ENCODE data around the gene PES1. TPM values are rescaled to one million over a fixed set of nuclear protein-coding genes. Genes with fewer than 3 reads are reported as not detected.
"Not testable (repeated sequence)": the region's sequence is repeated elsewhere in the genome, so short reads cannot be mapped to it uniquely, and the experiment has no call there.

The PES1 gene
- total and polyA plus RNA-seq, 2 experiments from 2014 or later, result 64.1 to 76.9 TPM

- H3F3A ChIP-seq (replicated peaks; ENCODE audit: low read depth), result no peaks in the 10 kb centered on the region
- peak overlapping the region; percentile 64; the same call in 1 of the 2 replicates for H3K4me2 ChIP-seq
- H3K27me3 Mint-ChIP-seq (ENCODE audit: insufficient read depth, low read depth, poor library complexity), result no peaks in the 10 kb centered on the region
- peaks cover 4% of the 10 kb centered on the region for H3K79me2 ChIP-seq (replicated peaks; ENCODE audit: insufficient read depth)
- H3K4me1 ChIP-seq (ENCODE audit: insufficient read depth), result no peaks in the 10 kb centered on the region
- H3K4me3 ChIP-seq, result peak overlapping the region; percentile 47; the same call in 1 of the 2 replicates
- H3K27ac ChIP-seq (ENCODE audit: low read depth), result no peak overlapping the region
- H3K9me2 ChIP-seq (ENCODE audit: insufficient read depth), result no peaks in the 10 kb centered on the region
- H3K36me3 Mint-ChIP-seq (ENCODE audit: low read depth), result no peaks in the 10 kb centered on the region; the same call in 2 of the 3 replicates
- H3K4me3 Mint-ChIP-seq, result no peak overlapping the region; the same call in 2 of the 3 replicates
- H3K36me3 ChIP-seq (ENCODE audit: insufficient read depth), result no peaks in the 10 kb centered on the region
- no peak for TF ChIP-seq ZNF114 (CRISPR knock-in tag; IDR thresholded peaks at IDR 0.05)
- DNase-seq (ENCODE audit: low spot score) (no peak), ATAC-seq (no peak)
- no peaks in the 10 kb centered on the region for H4K20me1 ChIP-seq (replicated peaks; ENCODE audit: insufficient read depth)
- peak overlapping the region; percentile 91 for H2AFZ ChIP-seq
- no peak overlapping the region for H3K27ac Mint-ChIP-seq
- H3K4me1 Mint-ChIP-seq, result no peaks in the 10 kb centered on the region
- peaks cover 7% of the 10 kb centered on the region; the same call in 2 of the 3 replicates for H3K9me3 Mint-ChIP-seq
- H3K27me3 ChIP-seq (ENCODE audit: insufficient read depth), result peaks cover 8% of the 10 kb centered on the region; the same call in 1 of the 2 replicates
Observed at GRCh38 chr22:30596199-30596598, 4.5 kb upstream of the PES1 start.

DNA sequence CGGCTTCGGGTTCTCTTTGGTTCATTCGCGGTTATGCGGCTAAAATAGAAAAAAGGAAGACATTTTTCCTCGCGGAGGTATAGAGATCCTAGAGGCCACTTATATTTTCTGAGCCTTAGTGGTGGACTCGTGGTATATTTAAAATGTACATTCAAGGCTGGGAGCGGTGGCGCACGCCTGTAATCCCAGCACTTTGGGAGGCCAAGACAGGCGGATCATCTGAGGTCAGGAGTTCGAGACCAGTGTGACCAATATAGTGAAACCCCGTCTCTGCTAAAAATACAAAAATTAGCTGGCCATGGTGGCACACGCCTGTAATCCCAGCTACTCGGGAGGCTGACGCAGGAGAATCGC, 627 bp upstream of the PES1 start:
- H3K36me3 Mint-ChIP-seq (ENCODE audit: low read depth), result peaks cover 21% of the 10 kb centered on the region
- H3K4me3 Mint-ChIP-seq; H3K27ac Mint-ChIP-seq; H3K4me1 Mint-ChIP-seq; H3K9me2 ChIP-seq (ENCODE audit: insufficient read depth); H2AFZ ChIP-seq; ATAC-seq; H3K4me2 ChIP-seq; H3F3A ChIP-seq (replicated peaks; ENCODE audit: low read depth); H3K27me3 Mint-ChIP-seq (ENCODE audit: insufficient read depth, low read depth, poor library complexity); H3K27ac ChIP-seq (ENCODE audit: low read depth); H3K9me3 Mint-ChIP-seq; H3K4me3 ChIP-seq; H4K20me1 ChIP-seq (replicated peaks; ENCODE audit: insufficient read depth); H3K4me1 ChIP-seq (ENCODE audit: insufficient read depth); DNase-seq (ENCODE audit: low spot score); H3K27me3 ChIP-seq (ENCODE audit: insufficient read depth): not testable (repeated sequence)
- Histone ChIP-seq H3K79me2 (replicated peaks; ENCODE audit: insufficient read depth) (peaks cover 31% of the 10 kb centered on the region), H3K36me3 (ENCODE audit: insufficient read depth) (peaks cover 11% of the 10 kb centered on the region)

DNA sequence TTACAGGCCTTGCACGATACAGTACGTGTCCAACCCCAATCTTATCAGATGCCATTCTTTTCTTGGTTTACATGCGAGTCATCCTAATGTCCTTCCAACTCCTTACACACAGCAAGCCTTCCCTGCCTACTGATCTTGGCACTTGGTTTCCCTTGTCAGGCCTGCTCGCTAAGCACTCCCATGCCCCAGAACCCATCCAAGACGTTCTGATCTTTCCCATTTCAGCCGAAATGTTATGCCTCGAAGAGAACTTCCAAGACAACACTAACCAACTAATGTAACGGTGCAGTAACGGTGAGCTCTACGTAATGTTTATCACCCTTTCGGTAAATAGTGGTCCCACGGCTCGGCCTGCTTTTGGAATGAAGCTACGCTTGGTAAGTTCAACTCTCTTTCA, 521 bp downstream of the PES1 start:
- Histone ChIP-seq H3K79me2 (replicated peaks; ENCODE audit: insufficient read depth) (peaks cover 31% of the 10 kb centered on the region), H3K9me2 (ENCODE audit: insufficient read depth) (no peaks in the 10 kb centered on the region), H3K4me1 (ENCODE audit: insufficient read depth) (0 out of 2 replicates have a peak, but pooled peaks cover 7% of the 10 kb centered on the region), H3K36me3 (ENCODE audit: insufficient read depth) (peaks cover 19% of the 10 kb centered on the region), H3K4me3 (peak overlapping the region; percentile 94), H4K20me1 (replicated peaks; ENCODE audit: insufficient read depth) (peaks cover 4% of the 10 kb centered on the region; the same call in 1 of the 2 replicates), H3K27ac (ENCODE audit: low read depth) (no peak overlapping the region), H2AFZ (peak overlapping the region; percentile 4; the same call in 1 of the 2 replicates), H3K4me2 (peak overlapping the region; percentile 95), H3F3A (replicated peaks; ENCODE audit: low read depth) (no peaks in the 10 kb centered on the region), H3K27me3 (ENCODE audit: insufficient read depth) (peaks cover 8% of the 10 kb centered on the region; the same call in 1 of the 2 replicates)
- Mint-ChIP-seq H3K36me3 (ENCODE audit: low read depth) (peaks cover 32% of the 10 kb centered on the region), H3K9me3 (peaks cover 4% of the 10 kb centered on the region; the same call in 2 of the 3 replicates), H3K27ac (no peak overlapping the region), H3K4me3 (no peak overlapping the region), H3K27me3 (ENCODE audit: insufficient read depth, low read depth, poor library complexity) (no peaks in the 10 kb centered on the region), H3K4me1 (peaks cover 3% of the 10 kb centered on the region; the same call in 1 of the 3 replicates)
- TF ChIP-seq STAT1 (IDR thresholded peaks at IDR 0.05; ENCODE audit: unreplicated experiment), result no peak
- no peak for TF ChIP-seq ETS1 (IDR thresholded peaks at IDR 0.05)
- DNase-seq (ENCODE audit: low spot score) (no peak), ATAC-seq (no peak)

DNA sequence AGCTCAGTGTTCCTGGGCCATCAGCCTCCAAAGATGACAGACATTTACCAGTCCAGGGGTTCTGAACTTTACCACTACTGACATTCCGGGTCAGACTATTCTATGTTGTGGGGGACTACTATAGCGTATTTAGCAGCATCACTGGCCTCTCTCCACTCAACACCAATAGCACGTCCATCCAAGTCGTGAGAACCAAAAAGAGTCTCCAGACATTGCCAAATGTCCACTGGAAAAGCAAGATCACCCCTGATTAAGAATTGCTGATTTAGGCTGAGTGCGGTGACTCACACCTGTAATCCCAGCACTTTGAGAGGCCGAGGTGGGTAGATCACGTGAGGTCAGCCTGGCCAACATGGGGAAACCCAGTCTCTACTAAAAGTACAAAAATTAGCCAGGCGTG, 5.3 kb downstream of the PES1 start:
- peaks cover 75% of the 10 kb centered on the region for H3K36me3 Mint-ChIP-seq (ENCODE audit: low read depth)
- peaks cover 3% of the 10 kb centered on the region; the same call in 1 of the 3 replicates for H3K4me1 Mint-ChIP-seq
- Histone ChIP-seq H3K9me2 (ENCODE audit: insufficient read depth) (no peaks in the 10 kb centered on the region), H3K4me1 (ENCODE audit: insufficient read depth) (0 out of 2 replicates have a peak, but pooled peaks cover 7% of the 10 kb centered on the region), H3K27me3 (ENCODE audit: insufficient read depth) (no peaks in the 10 kb centered on the region), H3F3A (replicated peaks; ENCODE audit: low read depth) (no peaks in the 10 kb centered on the region), H3K79me2 (replicated peaks; ENCODE audit: insufficient read depth) (peaks cover 29% of the 10 kb centered on the region), H3K4me2 (no peak overlapping the region), H3K27ac (ENCODE audit: low read depth) (no peak overlapping the region), H3K4me3 (no peak overlapping the region), H2AFZ (no peak overlapping the region), H3K36me3 (ENCODE audit: insufficient read depth) (peaks cover 28% of the 10 kb centered on the region), H4K20me1 (replicated peaks; ENCODE audit: insufficient read depth) (peaks cover 4% of the 10 kb centered on the region; the same call in 1 of the 2 replicates)
- H3K27me3 Mint-ChIP-seq (ENCODE audit: insufficient read depth, low read depth, poor library complexity), result peaks cover 5% of the 10 kb centered on the region
- H3K27ac Mint-ChIP-seq, result no peak overlapping the region
- H3K9me3 Mint-ChIP-seq, result no peaks in the 10 kb centered on the region
- ATAC-seq, result no peak
- H3K4me3 Mint-ChIP-seq, result no peak overlapping the region
- no peak for DNase-seq (ENCODE audit: low spot score)
- TF ChIP-seq ETS1 (IDR thresholded peaks at IDR 0.05) (no peak), CREB1 (CRISPR knock-in tag; IDR thresholded peaks at IDR 0.05; ENCODE audit: low read depth) (no peak), POLR2AphosphoS5 (IDR thresholded peaks at IDR 0.05; ENCODE audit: low read depth) (no peak), CTCF (conservative IDR thresholded peaks at IDR 0.05; ENCODE audit: low read depth in 2 of 2) (no peak), ZNF331 (CRISPR knock-in tag; IDR thresholded peaks at IDR 0.05; ENCODE audit: low read depth) (no peak)

Data from GM23338 (cell line).